Ascending aorta (tissue), 2 donors: Measurements from ENCODE around the gene SH3PXD2A. TPM values are rescaled to one million over a fixed set of nuclear protein-coding genes. Genes with fewer than 3 reads are reported as not detected.
A peak's percentile ranks its signal among the peaks of the same experiment; 100 is the strongest.

Experiments used
- DNase-seq, 2 donors: peaks; one replicate each; pipeline ENCODE4 v3.0.0-alpha.2; 2019; ENCODE audit warnings: low spot score in 2 of 2
- H3K27ac ChIP-seq, 2 donors: fragments of 200-600 bp; sonication (generic); one replicate each; pipeline ENCODE4 v1.5.1; 2016 to 2017; ENCODE audit warnings: mild to moderate bottlenecking in 1 of 2
- H3K27me3 ChIP-seq: fragments of 200-600 bp; sonication (generic); one replicate; pipeline ENCODE4 v1.5.1; 2017
- H3K36me3 ChIP-seq, 2 donors: fragments of 200-600 bp; sonication (generic); one replicate each; pipeline ENCODE4 v1.5.1; 2016
- H3K4me1 ChIP-seq, 2 donors: fragments of 200-600 bp; sonication (generic); one replicate each; pipeline ENCODE4 v1.5.1; 2016 to 2017; ENCODE audit warnings: mild to moderate bottlenecking in 1 of 2
- H3K4me3 ChIP-seq, 2 donors: fragments of 200-600 bp; sonication (generic); one replicate each; pipeline ENCODE4 v1.5.1; 2016 to 2017; ENCODE audit warnings: mild to moderate bottlenecking in 1 of 2
- H3K9me3 ChIP-seq, 2 donors: fragments of 200-600 bp; sonication (generic); one replicate each; pipeline ENCODE4 v1.5.1; 2016
- CTCF ChIP-seq, 3 experiments: fragments of 200-600 bp in 2 of 3; fragments of 450-650 bp in 1 of 3; sonication (generic) in 2 of 3; IDR thresholded peaks; one replicate each; pipeline ENCODE4 v1.5.1; 2016 to 2019; ENCODE audit warnings: antibody characterized with exemption in 3 of 3, mild to moderate bottlenecking in 1 of 3, moderate library complexity in 1 of 3
- intact Hi-C: fragments of 100-400 bp; cut with DNase I; formaldehyde crosslinking; loops from one replicate; pipeline ENCODE4 v1.15.1; 2023
- total RNA-seq: library from RNA; depleted of rRNA; stranded (reverse); fragments of >200 nt; gene quantifications from one replicate; pipeline ENCODE4 v1.1.0, GENCODE V29; 2016

SH3PXD2A gene
- total RNA-seq, 1 donor from 2014 or later: 50.0 TPM

GRCh38 chr10:103713676-103714075, 141.7 kb downstream of the SH3PXD2A start:
- Histone ChIP-seq H3K4me1 (no peaks in the 10 kb centered on the region), H3K27me3 (no peaks in the 10 kb centered on the region), H3K27ac (no peak overlapping the region), H3K4me3 (no peak overlapping the region), H3K36me3 (no peaks in the 10 kb centered on the region), H3K9me3 (no peaks in the 10 kb centered on the region)
- no peak for TF ChIP-seq CTCF (IDR thresholded peaks at IDR 0.05)
- intact Hi-C loops: loop anchor here (1.0 kb wide), 1 partner anchor 146 kb away; no protein-coding TSS in a partner anchor
- no peak for DNase-seq

DNA sequence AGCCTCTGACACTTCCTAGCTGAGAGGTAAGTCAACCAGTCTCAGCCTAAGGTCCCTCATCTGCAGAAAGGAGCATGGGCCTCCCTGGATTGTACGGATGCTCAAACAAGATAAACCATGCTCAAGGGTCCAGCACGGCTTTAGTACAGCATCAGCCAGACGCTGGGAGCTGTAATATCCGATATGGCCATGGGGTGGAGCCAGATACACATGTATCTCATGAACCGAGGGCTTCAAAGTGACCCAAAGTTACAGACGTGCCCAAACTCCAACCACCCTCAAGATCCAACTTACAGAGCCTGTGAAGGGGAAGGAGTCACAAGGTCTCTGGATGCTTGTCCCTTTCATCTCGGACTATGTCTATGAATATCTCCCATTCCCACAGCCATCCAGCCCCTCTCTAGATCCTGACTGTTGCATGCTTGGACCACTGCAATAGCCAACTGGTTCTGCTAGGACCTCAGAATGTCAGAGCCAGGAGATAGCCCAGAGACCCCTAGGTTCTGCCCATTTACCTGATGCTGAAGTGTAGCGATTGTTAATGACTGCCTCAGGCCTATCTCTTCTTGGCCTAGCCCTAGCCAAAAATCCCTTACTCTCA, 142.4 kb downstream of the SH3PXD2A start:
- no peak overlapping the region for H3K27ac ChIP-seq
- H3K27me3 ChIP-seq: no peaks in the 10 kb centered on the region
- intact Hi-C loops: loop anchor here (1.0 kb wide), 1 partner anchor 146 kb away; no protein-coding TSS in a partner anchor
- peak; percentile 33 to 90 for DNase-seq
- peak; percentile 90 to 96 (median 94) for TF ChIP-seq CTCF (IDR thresholded peaks at IDR 0.05)
- H3K36me3 ChIP-seq: no peaks in the 10 kb centered on the region
- no peaks in the 10 kb centered on the region for H3K9me3 ChIP-seq
- H3K4me1 ChIP-seq: no peaks in the 10 kb centered on the region
- no peak overlapping the region for H3K4me3 ChIP-seq

DNA sequence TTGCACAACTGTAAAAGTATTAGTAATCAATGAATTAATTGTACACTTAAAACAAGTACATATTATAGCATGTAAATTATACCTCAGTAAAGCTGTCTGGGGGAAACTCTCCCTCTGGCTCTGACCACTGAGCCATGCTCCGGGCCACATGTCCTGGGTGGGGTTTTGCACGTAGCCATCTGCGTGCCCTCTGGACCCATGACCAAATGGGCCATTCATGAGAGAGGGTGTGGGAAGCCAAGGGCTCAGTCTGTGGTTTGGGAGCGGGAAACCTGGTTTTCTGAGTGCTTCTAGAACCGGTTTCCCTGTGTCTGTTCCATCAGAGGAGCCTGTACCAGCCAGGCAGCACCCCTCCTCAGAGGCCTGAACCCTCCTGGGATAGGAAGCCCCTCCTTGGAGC, 143.2 kb downstream of the SH3PXD2A start:
- Histone ChIP-seq H3K4me3 (no peak overlapping the region), H3K27ac (no peak overlapping the region), H3K9me3 (no peaks in the 10 kb centered on the region), H3K27me3 (no peaks in the 10 kb centered on the region), H3K36me3 (no peaks in the 10 kb centered on the region), H3K4me1 (no peaks in the 10 kb centered on the region)
- no peak for TF ChIP-seq CTCF (IDR thresholded peaks at IDR 0.05)
- intact Hi-C loops: no loop called here
- DNase-seq: no peak

GRCh38 chr10:103711351-103711994, 143.9 kb downstream of the SH3PXD2A start:
- intact Hi-C loops: no loop called here
- DNase-seq: no peak
- no peak overlapping the region for H3K27ac ChIP-seq
- H3K4me1 ChIP-seq: no peaks in the 10 kb centered on the region
- no peak overlapping the region for H3K4me3 ChIP-seq
- H3K27me3 ChIP-seq: no peaks in the 10 kb centered on the region
- H3K9me3 ChIP-seq: no peaks in the 10 kb centered on the region
- H3K36me3 ChIP-seq: no peaks in the 10 kb centered on the region
- TF ChIP-seq CTCF (IDR thresholded peaks at IDR 0.05): peak in 1 of 3 experiments; percentile 14

DNA sequence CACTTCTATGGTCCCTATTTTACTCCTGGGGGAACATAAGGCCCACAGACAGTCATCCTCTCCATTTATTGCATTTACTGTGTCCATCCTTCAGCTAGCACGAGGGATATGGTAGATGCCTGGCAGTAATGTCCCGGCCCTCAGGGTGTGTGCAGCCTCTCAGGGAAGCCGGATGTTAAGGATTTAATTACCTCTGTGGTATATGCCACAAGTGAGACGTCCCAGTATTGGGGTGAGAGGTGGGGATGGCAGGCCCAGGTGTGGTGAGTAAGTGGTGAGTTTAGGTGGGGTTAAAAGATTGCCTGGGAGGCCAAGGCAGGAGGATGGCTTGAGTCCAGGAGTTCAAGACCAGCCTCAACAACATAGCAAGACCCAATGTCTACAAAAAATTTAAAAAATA, 144.9 kb downstream of the SH3PXD2A start:
- no peak overlapping the region for H3K4me3 ChIP-seq
- H3K36me3 ChIP-seq: no peaks in the 10 kb centered on the region
- intact Hi-C loops: no loop called here
- H3K9me3 ChIP-seq: no peaks in the 10 kb centered on the region
- no peaks in the 10 kb centered on the region for H3K27me3 ChIP-seq
- no peak for DNase-seq
- TF ChIP-seq CTCF (IDR thresholded peaks at IDR 0.05): no peak
- H3K4me1 ChIP-seq: no peaks in the 10 kb centered on the region
- no peak overlapping the region for H3K27ac ChIP-seq
